Measurements from ENCODE around the gene MAP3K19. TPM values are rescaled to one million over a fixed set of nuclear protein-coding genes. Genes with fewer than 3 reads are reported as not detected.

The MAP3K19 gene
- total RNA-seq, 1 experiment from 2014 or later = not detected

GRCh38 chr2:135009339-135009738, 37.9 kb downstream of the MAP3K19 start:
- TF ChIP-seq CTCF (IDR thresholded peaks at IDR 0.05; ENCODE audit: unreplicated experiment) = no peak
- CTCF ChIA-PET = interaction anchor here (0.6 to 0.7 kb wide), 2 partner anchors 84 to 590 kb away, joined by 3 to 5 read pairs; no protein-coding TSS in a partner anchor
- no TSS peak for BruUV-seq (replicated peaks)
- Mint-ChIP-seq H3K4me3 (ENCODE audit: low read depth, unreplicated experiment) (no peak overlapping the region), H3K9me3 (ENCODE audit: low read depth, unreplicated experiment) (no peaks in the 10 kb centered on the region), H3K4me1 (ENCODE audit: low read depth, unreplicated experiment) (no peaks in the 10 kb centered on the region), H3K27me3 (ENCODE audit: unreplicated experiment) (no peaks in the 10 kb centered on the region), H3K36me3 (ENCODE audit: insufficient read depth, unreplicated experiment) (no peaks in the 10 kb centered on the region), H3K27ac (ENCODE audit: unreplicated experiment) (no peak overlapping the region)
- DNase-seq = no peak
- intact Hi-C loops (cut with micrococcal nuclease; ENCODE audit: unreplicated experiment) = loop anchor here (10.0 kb wide), 2 partner anchors 155 to 465 kb away; no protein-coding TSS in a partner anchor

- Mint-ChIP-seq H3K4me1 (ENCODE audit: low read depth, unreplicated experiment) (no peaks in the 10 kb centered on the region), H3K9me3 (ENCODE audit: low read depth, unreplicated experiment) (no peaks in the 10 kb centered on the region), H3K27me3 (ENCODE audit: unreplicated experiment) (no peaks in the 10 kb centered on the region), H3K27ac (ENCODE audit: unreplicated experiment) (no peak overlapping the region), H3K4me3 (ENCODE audit: low read depth, unreplicated experiment) (no peak overlapping the region), H3K36me3 (ENCODE audit: insufficient read depth, unreplicated experiment) (no peaks in the 10 kb centered on the region)
- TF ChIP-seq CTCF (IDR thresholded peaks at IDR 0.05; ENCODE audit: unreplicated experiment) = no peak
- BruUV-seq (replicated peaks) = no TSS peak
- DNase-seq = no peak
- intact Hi-C loops (cut with micrococcal nuclease; ENCODE audit: unreplicated experiment) = loop anchor here (2.0 to 10.0 kb wide), 3 partner anchors 41 to 469 kb away; partner anchors contain the start of gene MAP3K19
- CTCF ChIA-PET = no interaction called here
Measured at GRCh38 chr2:135005753-135006152, 41.5 kb downstream of the MAP3K19 start.

GRCh38 chr2:135004005-135004746, 43.1 kb downstream of the MAP3K19 start:
- CTCF ChIA-PET = interaction anchor here (0.6 to 2.0 kb wide), 7 partner anchors 12 to 705 kb away, joined by 3 to 16 read pairs (median 4); partner anchors contain the start of genes MAP3K19, R3HDM1 and ZRANB3
- TF ChIP-seq CTCF (IDR thresholded peaks at IDR 0.05; ENCODE audit: unreplicated experiment) = peak; percentile 95
- H3K36me3 Mint-ChIP-seq (ENCODE audit: insufficient read depth, unreplicated experiment) = no peaks in the 10 kb centered on the region

GRCh38 chr2:135002836-135003235, 44.4 kb downstream of the MAP3K19 start:
- Mint-ChIP-seq H3K9me3 (ENCODE audit: low read depth, unreplicated experiment) (no peaks in the 10 kb centered on the region), H3K4me3 (ENCODE audit: low read depth, unreplicated experiment) (no peak overlapping the region), H3K36me3 (ENCODE audit: insufficient read depth, unreplicated experiment) (no peaks in the 10 kb centered on the region), H3K27ac (ENCODE audit: unreplicated experiment) (no peak overlapping the region), H3K4me1 (ENCODE audit: low read depth, unreplicated experiment) (no peaks in the 10 kb centered on the region), H3K27me3 (ENCODE audit: unreplicated experiment) (no peaks in the 10 kb centered on the region)
- CTCF ChIA-PET = interaction anchor here (0.6 kb wide), 1 partner anchor 1314 kb away, joined by 3 read pairs; no protein-coding TSS in a partner anchor
- intact Hi-C loops (cut with micrococcal nuclease; ENCODE audit: unreplicated experiment) = loop anchor here (5.0 to 10.0 kb wide), 3 partner anchors 119 to 472 kb away; no protein-coding TSS in a partner anchor
- no peak for DNase-seq
- no peak for TF ChIP-seq CTCF (IDR thresholded peaks at IDR 0.05; ENCODE audit: unreplicated experiment)
- no TSS peak for BruUV-seq (replicated peaks)

More at GRCh38 chr2:135004005-135004746, 43.1 kb downstream of the MAP3K19 start:
- peak; percentile 85 for DNase-seq
- H3K4me1 Mint-ChIP-seq (ENCODE audit: low read depth, unreplicated experiment) = no peaks in the 10 kb centered on the region
- H3K27me3 Mint-ChIP-seq (ENCODE audit: unreplicated experiment) = no peaks in the 10 kb centered on the region
- no peak overlapping the region for H3K27ac Mint-ChIP-seq (ENCODE audit: unreplicated experiment)
- H3K9me3 Mint-ChIP-seq (ENCODE audit: low read depth, unreplicated experiment) = no peaks in the 10 kb centered on the region
- intact Hi-C loops (cut with micrococcal nuclease; ENCODE audit: unreplicated experiment) = loop anchor here (1.0 to 10.0 kb wide), 5 partner anchors 43 to 706 kb away; partner anchors contain the start of gene MAP3K19
- H3K4me3 Mint-ChIP-seq (ENCODE audit: low read depth, unreplicated experiment) = no peak overlapping the region
- no TSS peak for BruUV-seq (replicated peaks)

Measured in Calu3 (cell line).